ENCODE data around the gene CDKN2B-AS1. TPM values are rescaled to one million over a fixed set of nuclear protein-coding genes. Genes with fewer than 3 reads are reported as not detected.

Gene CDKN2B-AS1
- polyA plus RNA-seq, 1 experiment = 2.8 TPM

DNA sequence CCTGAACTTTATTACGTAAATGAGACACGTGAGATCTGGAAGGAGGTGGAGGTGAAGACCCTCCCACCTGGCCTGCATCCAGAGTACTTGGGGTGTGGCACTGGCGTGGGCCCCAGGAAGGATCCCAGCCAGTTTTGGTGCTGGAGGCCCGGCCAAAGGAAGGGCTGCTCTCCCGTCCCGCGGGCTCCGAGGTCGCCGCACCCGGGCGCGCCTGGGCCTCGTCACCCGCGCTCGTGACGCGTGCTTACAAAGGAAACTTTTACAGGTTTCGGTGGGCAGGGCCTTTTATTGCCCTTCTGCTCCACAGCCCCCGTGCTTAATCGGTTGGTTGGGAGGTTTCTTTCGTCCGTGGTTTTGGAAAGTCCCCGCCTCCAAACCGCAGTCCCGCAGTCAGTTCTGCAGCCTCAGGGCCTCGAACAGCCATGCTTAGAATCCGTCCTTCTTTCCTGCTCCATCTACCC is 29.6 kb upstream of the CDKN2B-AS1 start:
- Histone ChIP-seq H3K4me3 (ENCODE audit: low read depth, low read length) (peak overlapping the region; percentile 46), H3K27me3 (ENCODE audit: control insufficient read depth, insufficient read depth, low read length) (peaks cover 35% of the 10 kb centered on the region), H3K9me3 (ENCODE audit: control insufficient read depth, insufficient read depth, low read length) (peaks cover 15% of the 10 kb centered on the region), H3K27ac (ENCODE audit: low read depth, low read length) (no peak overlapping the region)
- TF ChIP-seq, protein P1, sequence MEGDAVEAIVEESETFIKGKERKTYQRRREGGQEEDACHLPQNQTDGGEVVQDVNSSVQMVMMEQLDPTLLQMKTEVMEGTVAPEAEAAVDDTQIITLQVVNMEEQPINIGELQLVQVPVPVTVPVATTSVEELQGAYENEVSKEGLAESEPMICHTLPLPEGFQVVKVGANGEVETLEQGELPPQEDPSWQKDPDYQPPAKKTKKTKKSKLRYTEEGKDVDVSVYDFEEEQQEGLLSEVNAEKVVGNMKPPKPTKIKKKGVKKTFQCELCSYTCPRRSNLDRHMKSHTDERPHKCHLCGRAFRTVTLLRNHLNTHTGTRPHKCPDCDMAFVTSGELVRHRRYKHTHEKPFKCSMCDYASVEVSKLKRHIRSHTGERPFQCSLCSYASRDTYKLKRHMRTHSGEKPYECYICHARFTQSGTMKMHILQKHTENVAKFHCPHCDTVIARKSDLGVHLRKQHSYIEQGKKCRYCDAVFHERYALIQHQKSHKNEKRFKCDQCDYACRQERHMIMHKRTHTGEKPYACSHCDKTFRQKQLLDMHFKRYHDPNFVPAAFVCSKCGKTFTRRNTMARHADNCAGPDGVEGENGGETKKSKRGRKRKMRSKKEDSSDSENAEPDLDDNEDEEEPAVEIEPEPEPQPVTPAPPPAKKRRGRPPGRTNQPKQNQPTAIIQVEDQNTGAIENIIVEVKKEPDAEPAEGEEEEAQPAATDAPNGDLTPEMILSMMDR (IDR thresholded peaks at IDR 0.05; ENCODE audit: low read depth, low read length) = no peak
- CTCF ChIA-PET = interaction anchor here (1.0 to 1.5 kb wide), 2 partner anchors 26 to 43 kb away, joined by 4 to 6 read pairs; no protein-coding TSS in a partner anchor
- DNase-seq (ENCODE audit: low read depth, low spot score) = no peak
- POLR2A ChIA-PET = no interaction called here

DNA sequence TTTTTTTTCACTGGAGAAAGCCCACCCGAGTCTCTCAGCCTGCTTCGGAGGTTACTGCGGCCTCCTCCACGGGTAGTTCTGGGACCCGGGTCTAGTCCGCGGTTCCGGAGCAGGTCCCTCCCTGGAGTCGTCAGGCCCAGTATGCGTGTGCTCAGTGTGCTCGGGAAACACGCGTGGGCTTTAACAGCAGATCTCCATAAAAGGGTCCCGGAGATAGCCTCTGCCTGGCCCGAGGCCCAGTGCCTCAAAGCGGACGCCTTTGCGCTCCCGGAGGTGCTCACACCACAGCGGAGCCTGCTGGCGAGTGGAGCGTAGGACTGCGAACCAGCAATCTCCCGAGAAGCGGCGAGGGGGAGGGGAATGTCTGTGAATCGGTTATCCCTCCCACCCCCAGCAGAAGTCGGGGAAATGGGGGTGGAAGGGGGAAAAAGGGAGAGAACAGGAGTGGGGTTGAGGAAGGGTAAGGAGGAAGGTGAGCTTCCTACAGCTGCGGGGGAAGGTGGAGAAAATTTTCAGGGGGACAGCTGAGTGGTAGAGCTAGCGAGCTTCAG is 29.1 kb upstream of the CDKN2B-AS1 start:
- Histone ChIP-seq H3K27me3 (ENCODE audit: control insufficient read depth, insufficient read depth, low read length) (peaks cover 40% of the 10 kb centered on the region), H3K4me3 (ENCODE audit: low read depth, low read length) (peak overlapping the region; percentile 46), H3K27ac (ENCODE audit: low read depth, low read length) (no peak overlapping the region), H3K9me3 (ENCODE audit: control insufficient read depth, insufficient read depth, low read length) (peaks cover 19% of the 10 kb centered on the region)
- peak; percentile 37 for DNase-seq (ENCODE audit: low read depth, low spot score)
- POLR2A ChIA-PET = interaction anchor here (0.6 kb wide), 1 partner anchor 30 kb away, joined by 5 read pairs; no protein-coding TSS in a partner anchor
- TF ChIP-seq, protein P1 (IDR thresholded peaks at IDR 0.05; ENCODE audit: low read depth, low read length) = peak; percentile 81
- CTCF ChIA-PET = interaction anchor here (0.6 to 1.0 kb wide), 10 partner anchors 9 to 152 kb away, joined by 3 to 5 read pairs (median 3); no protein-coding TSS in a partner anchor

DNA sequence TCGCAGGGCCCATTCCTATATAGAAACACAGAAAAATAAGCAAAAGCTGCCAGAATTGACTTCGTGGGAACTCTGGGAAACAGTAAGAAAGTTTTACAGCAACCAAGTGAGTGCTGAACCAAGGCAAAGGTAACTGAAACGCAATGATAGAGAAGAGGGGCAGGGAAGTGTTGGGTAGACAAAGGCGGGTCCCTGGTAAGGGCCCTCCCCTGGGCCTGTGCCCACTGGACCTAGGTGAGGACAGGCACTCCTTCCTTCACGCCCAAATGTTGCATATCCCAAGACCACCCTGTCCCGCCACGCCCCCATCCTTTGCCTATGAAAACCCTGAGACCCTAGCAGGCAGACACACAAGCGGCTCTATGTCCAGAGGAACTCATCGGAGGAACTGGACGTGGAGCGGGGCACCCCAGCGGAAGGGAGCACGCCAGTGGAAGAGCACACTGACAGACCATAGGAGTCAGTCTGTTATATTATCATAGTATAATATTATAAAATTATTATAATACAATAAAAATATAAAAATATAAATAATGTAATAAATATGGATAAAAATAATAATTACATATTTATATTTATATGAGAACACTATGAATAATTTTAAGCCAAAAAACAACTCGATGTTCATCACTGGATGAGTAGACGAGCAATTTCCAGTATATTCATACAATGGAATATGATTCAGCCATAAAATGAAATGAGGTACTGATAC is 28.3 kb upstream of the CDKN2B-AS1 start:
- H3K27me3 ChIP-seq (ENCODE audit: control insufficient read depth, insufficient read depth, low read length) = peaks cover 48% of the 10 kb centered on the region
- H3K27ac ChIP-seq (ENCODE audit: low read depth, low read length) = no peak overlapping the region
- ChIA-PET CTCF (interaction anchor here (0.6 to 1.0 kb wide), 10 partner anchors 8 to 153 kb away, joined by 3 to 5 read pairs (median 3); no protein-coding TSS in a partner anchor), POLR2A (no interaction called here)
- no peak overlapping the region for H3K4me3 ChIP-seq (ENCODE audit: low read depth, low read length)
- no peak for DNase-seq (ENCODE audit: low read depth, low spot score)
- peaks cover 24% of the 10 kb centered on the region for H3K9me3 ChIP-seq (ENCODE audit: control insufficient read depth, insufficient read depth, low read length)
- TF ChIP-seq, protein P1 (IDR thresholded peaks at IDR 0.05; ENCODE audit: low read depth, low read length) = no peak

GRCh38 chr9:21967169-21967568 is 27.4 kb upstream of the CDKN2B-AS1 start:
- CTCF ChIA-PET = interaction anchor here (2.2 to 3.6 kb wide), 3 partner anchors 41 to 277 kb away, joined by 11 to 29 read pairs (median 16); partner anchors contain the start of gene CDKN2B
- H3K27ac ChIP-seq (ENCODE audit: low read depth, low read length) = no peak overlapping the region

More at GRCh38 chr9:21967169-21967568, 27.4 kb upstream of the CDKN2B-AS1 start:
- POLR2A ChIA-PET = no interaction called here
- Histone ChIP-seq H3K27me3 (ENCODE audit: control insufficient read depth, insufficient read depth, low read length) (peaks cover 50% of the 10 kb centered on the region), H3K9me3 (ENCODE audit: control insufficient read depth, insufficient read depth, low read length) (peaks cover 24% of the 10 kb centered on the region), H3K4me3 (ENCODE audit: low read depth, low read length) (no peak overlapping the region)
- no peak for DNase-seq (ENCODE audit: low read depth, low spot score)
- TF ChIP-seq, protein P1 (IDR thresholded peaks at IDR 0.05; ENCODE audit: low read depth, low read length) = no peak
